HT1080 (cell line): ENCODE results near the gene PPP1R13B. TPM values are rescaled to one million over a fixed set of nuclear protein-coding genes. Genes with fewer than 3 reads are reported as not detected.

ENCODE experiments used
- DNase-seq: peaks from one replicate; pipeline ENCODE4 v3.0.0-alpha.2; 2015; ENCODE audit warnings: low read depth
- total RNA-seq: library from RNA; depleted of rRNA; stranded (reverse); fragments of >200 nt; shearing (Covaris generic); gene quantifications from 2 replicates; pipeline ENCODE4 v1.2.3, GENCODE V29; 2014

The PPP1R13B gene
- total RNA-seq, 1 experiment from 2014 or later, result 6.6 TPM

DNA sequence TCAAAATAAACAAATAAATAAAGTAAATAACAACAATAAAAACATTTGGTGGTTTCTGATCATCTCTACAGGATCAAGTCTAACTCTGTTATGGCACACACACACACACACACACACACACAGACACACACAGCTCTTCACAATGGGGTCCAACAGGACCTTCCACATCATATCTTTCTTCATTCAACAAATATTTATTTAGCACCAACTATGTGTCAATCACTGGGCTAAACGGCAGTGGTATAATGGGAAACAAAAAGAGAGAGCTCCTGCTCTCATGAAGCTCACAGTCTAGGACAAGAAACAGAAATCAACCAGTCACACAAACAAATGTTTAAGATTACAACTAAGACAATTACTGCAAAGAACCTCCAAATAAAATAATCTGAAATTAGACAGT lies 9.3 kb downstream of the PPP1R13B start:
- no peak for DNase-seq

- DNase-seq, result no peak
These were observed 10.2 kb downstream of the PPP1R13B start for GRCh38 chr14:103836976-103837725.

- no peak for DNase-seq
These were observed 12.4 kb downstream of the PPP1R13B start for GRCh38 chr14:103834956-103835355.

GRCh38 chr14:103833711-103834110 lies 13.7 kb downstream of the PPP1R13B start:
- no peak for DNase-seq

GRCh38 chr14:103832046-103832445 lies 15.3 kb downstream of the PPP1R13B start:
- no peak for DNase-seq

GRCh38 chr14:103830511-103831270 lies 16.7 kb downstream of the PPP1R13B start:
- no peak for DNase-seq

GRCh38 chr14:103828315-103828967 lies 18.9 kb downstream of the PPP1R13B start:
- DNase-seq, result no peak

DNA sequence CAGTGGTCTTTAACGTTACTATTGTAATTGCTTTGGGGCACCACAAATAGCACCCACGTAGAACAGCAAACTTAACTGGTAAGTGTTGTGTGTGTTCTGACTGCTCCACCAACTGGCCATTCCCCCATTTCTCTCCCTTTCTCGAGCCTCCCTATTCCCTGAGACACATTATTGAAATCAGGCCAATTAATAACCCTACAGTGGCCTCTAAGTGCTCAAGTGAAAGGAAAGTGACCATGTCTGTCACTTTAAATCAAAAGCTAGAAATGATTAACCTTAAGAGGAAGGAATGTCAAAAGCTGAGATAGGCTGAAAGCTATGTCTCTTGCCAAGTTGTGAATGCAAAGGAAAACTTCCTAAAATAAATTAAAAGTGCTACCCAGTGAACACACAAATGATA lies 22.3 kb downstream of the PPP1R13B start:
- no peak for DNase-seq

GRCh38 chr14:103820908-103821307 lies 26.5 kb downstream of the PPP1R13B start:
- no peak for DNase-seq

- DNase-seq, result no peak
These were observed 27.0 kb downstream of the PPP1R13B start for GRCh38 chr14:103820382-103820781.

DNA sequence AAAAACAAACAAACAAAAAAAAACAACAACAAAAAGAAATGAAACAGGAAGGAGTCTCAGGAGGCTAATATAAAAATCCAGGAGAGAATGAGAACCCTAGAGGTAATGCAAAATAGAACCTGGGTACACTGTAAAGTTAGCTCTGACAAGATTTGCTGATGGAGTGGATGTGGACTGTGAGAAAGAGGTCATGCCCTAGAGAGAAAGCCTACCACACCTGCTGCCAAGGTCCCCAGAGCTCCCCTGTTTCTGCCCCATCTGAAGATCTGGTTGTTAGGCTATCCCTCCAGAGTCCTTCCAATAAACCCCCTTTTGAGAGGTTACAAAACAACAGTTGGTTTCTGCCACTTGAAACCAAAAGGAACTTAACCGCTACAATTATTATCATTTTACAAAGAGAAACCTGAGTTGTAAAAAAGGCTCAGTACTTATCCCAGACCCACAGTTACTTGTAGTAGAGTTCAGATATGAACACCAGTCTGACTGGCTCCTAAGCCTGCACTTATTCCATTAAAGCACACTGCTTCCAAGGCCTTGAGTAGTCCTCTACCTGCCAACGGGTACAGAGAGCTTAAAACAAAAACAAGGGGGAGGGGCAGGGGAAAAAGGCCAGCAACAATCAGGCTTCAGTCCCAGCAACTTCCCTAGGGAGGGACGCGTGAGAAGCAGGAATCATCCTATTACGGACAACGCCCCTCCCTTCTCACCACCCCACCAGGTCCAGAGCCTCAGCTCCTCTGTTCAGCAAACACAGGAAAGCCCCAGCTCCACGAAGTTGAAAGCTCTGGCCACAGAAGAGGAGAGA lies 27.7 kb downstream of the PPP1R13B start:
- peak; percentile 29 for DNase-seq

DNA sequence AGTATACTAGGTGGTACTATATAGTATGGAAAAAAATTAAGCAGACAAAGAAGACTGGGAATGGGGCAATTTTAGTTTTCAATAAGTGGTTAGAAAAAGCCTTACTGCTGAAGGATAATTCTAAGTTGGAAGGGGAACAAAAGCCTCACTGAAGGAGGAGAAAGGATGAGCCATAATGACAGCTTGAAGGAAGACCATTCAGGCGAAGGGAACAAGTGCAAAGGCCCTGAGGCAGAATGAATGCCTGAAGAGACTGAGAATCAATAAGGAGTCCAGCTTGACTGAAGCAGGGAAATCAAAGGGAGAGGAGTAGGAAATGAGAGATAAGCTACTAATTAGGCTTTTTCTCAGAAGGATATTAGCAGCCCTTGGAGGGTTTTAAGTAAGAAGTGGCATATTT lies 28.5 kb downstream of the PPP1R13B start:
- no peak for DNase-seq

GRCh38 chr14:103818422-103818821 lies 29.0 kb downstream of the PPP1R13B start:
- no peak for DNase-seq

GRCh38 chr14:103817595-103817994 lies 29.8 kb downstream of the PPP1R13B start:
- DNase-seq, result no peak

GRCh38 chr14:103816991-103817390 lies 30.4 kb downstream of the PPP1R13B start:
- DNase-seq, result no peak

GRCh38 chr14:103815253-103815652 lies 32.1 kb downstream of the PPP1R13B start:
- no peak for DNase-seq

- no peak for DNase-seq
These were observed 36.2 kb downstream of the PPP1R13B start for GRCh38 chr14:103811189-103811588.

- DNase-seq, result peak; percentile 60
These were observed 38.9 kb downstream of the PPP1R13B start for GRCh38 chr14:103808403-103809001.

DNA sequence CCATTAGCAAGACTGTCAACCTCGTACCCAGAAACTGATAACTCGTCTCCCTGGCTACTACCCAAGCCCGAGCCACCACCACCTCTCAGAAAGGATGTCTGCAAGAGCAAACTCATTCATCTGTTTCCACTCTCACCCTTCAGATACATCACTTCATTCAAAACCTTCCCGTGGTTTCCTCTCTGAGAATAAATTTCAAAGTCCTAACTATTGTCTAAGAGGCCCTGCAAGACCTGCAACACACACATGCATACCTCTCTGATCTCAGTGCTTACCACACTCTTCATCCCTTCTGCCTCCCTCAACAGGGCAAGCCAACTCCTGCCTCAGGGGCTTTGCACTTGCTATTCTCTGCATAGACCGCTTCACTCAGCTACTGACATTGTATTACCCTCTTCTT lies 40.6 kb downstream of the PPP1R13B start:
- no peak for DNase-seq

DNA sequence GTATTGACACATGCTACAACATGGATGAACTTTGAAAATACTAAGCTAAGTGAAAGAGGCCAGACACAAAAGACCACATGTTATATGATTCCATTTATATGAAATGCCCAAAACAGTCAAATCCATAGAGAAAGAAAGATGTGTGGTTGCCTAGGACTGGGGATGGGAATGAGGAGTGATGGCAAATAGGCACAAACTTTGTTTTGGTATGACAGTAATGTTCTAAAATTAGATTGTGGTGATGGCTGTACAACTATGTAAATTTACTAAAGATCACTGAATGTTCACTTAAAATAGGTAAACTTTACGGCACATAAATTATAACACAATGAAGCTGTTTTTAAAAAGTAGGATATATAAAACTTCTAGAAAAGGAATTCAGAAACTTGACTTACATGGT lies 41.7 kb downstream of the PPP1R13B start:
- no peak for DNase-seq

GRCh38 chr14:103803661-103804060 lies 43.7 kb downstream of the PPP1R13B start:
- peak; percentile 62 for DNase-seq
